Kidney epithelial cell (primary cell): ENCODE results near the gene SIRPA. TPM values are rescaled to one million over a fixed set of nuclear protein-coding genes. Genes with fewer than 3 reads are reported as not detected.

Experiments
- DNase-seq: peaks from one replicate; pipeline ENCODE4 v3.0.0-alpha.2; 2010; ENCODE audit warnings: low read depth
- H3K27me3 ChIP-seq: 2 replicates; pipeline ENCODE4 v1.6.0; 2011; ENCODE audit warnings: low read length; ENCODE audit not compliant: control insufficient read depth, insufficient read depth
- H3K36me3 ChIP-seq: 2 replicates; pipeline ENCODE4 v1.5.1; 2011; ENCODE audit warnings: low read length; ENCODE audit not compliant: control insufficient read depth, insufficient read depth
- H3K4me3 ChIP-seq: 2 replicates; pipeline ENCODE4 v1.5.1; 2011; ENCODE audit warnings: low read depth, mild to moderate bottlenecking, control low read depth, low read length
- CTCF ChIP-seq: IDR thresholded peaks from 2 replicates; pipeline ENCODE4 v1.5.1; 2011; ENCODE audit warnings: mild to moderate bottlenecking, moderate library complexity, low read length, control low read depth, inconsistent platforms; ENCODE audit not compliant: insufficient read depth, poor library complexity, severe bottlenecking
- total RNA-seq: library from RNA; depleted of rRNA; stranded (reverse); fragments of >200 nt; gene quantifications from 2 replicates; pipeline ENCODE4 v1.2.3, GENCODE V29; 2015

SIRPA gene
- total RNA-seq, 1 donor from 2014 or later = 40.6 TPM

GRCh38 chr20:1857466-1857865 is 37.7 kb upstream of the SIRPA start:
- Histone ChIP-seq H3K27me3 (no peaks in the 10 kb centered on the region), H3K4me3 (no peak overlapping the region), H3K36me3 (no peaks in the 10 kb centered on the region)
- no peak for DNase-seq
- TF ChIP-seq CTCF = no peak

GRCh38 chr20:1858871-1859270 is 36.3 kb upstream of the SIRPA start:
- H3K4me3 ChIP-seq = no peak overlapping the region
- H3K36me3 ChIP-seq = no peaks in the 10 kb centered on the region
- DNase-seq = no peak
- TF ChIP-seq CTCF = no peak
- H3K27me3 ChIP-seq = no peaks in the 10 kb centered on the region

GRCh38 chr20:1860446-1860845 is 34.8 kb upstream of the SIRPA start:
- no peaks in the 10 kb centered on the region for H3K27me3 ChIP-seq
- TF ChIP-seq CTCF = no peak
- H3K4me3 ChIP-seq = no peak overlapping the region
- no peaks in the 10 kb centered on the region for H3K36me3 ChIP-seq
- DNase-seq = peak; percentile 44

GRCh38 chr20:1861347-1861976 is 33.7 kb upstream of the SIRPA start:
- TF ChIP-seq CTCF = no peak
- DNase-seq = no peak
- H3K27me3 ChIP-seq = no peaks in the 10 kb centered on the region
- no peak overlapping the region for H3K4me3 ChIP-seq
- no peaks in the 10 kb centered on the region for H3K36me3 ChIP-seq

- no peak for TF ChIP-seq CTCF
- DNase-seq = no peak
- Histone ChIP-seq H3K27me3 (no peaks in the 10 kb centered on the region), H3K4me3 (no peak overlapping the region), H3K36me3 (no peaks in the 10 kb centered on the region)
Observed at GRCh38 chr20:1861996-1862662, 33.1 kb upstream of the SIRPA start.

GRCh38 chr20:1862663-1863053 is 32.5 kb upstream of the SIRPA start:
- Histone ChIP-seq H3K4me3 (no peak overlapping the region), H3K36me3 (no peaks in the 10 kb centered on the region), H3K27me3 (no peaks in the 10 kb centered on the region)
- no peak for TF ChIP-seq CTCF
- DNase-seq = no peak
